ENCODE measurements around the gene FXYD4. TPM values are rescaled to one million over a fixed set of nuclear protein-coding genes. Genes with fewer than 3 reads are reported as not detected.

Gene FXYD4
- total RNA-seq, 2 experiments from 2014 or later = not detected

- Histone ChIP-seq H3K4me3 (ENCODE audit: low read depth, low read length, poor library complexity, severe bottlenecking) (no peak overlapping the region), H2AFZ (ENCODE audit: low read length) (no peak overlapping the region), H3K27ac (ENCODE audit: low read depth, low read length, poor library complexity, severe bottlenecking) (no peak overlapping the region), H3K36me3 (ENCODE audit: insufficient read depth, low read length) (peaks cover 64% of the 10 kb centered on the region), H3K9me3 (ENCODE audit: low read length) (no peaks in the 10 kb centered on the region), H3K9me2 (ENCODE audit: insufficient read depth, low read length) (no peaks in the 10 kb centered on the region), H3K4me2 (ENCODE audit: low read length) (no peak overlapping the region), H3K79me2 (ENCODE audit: insufficient read depth, low read depth, low read length) (peaks cover 43% of the 10 kb centered on the region; the same call in 1 of the 2 replicates), H3K4me1 (ENCODE audit: insufficient read depth, low read length, poor library complexity, severe bottlenecking) (no peaks in the 10 kb centered on the region), H4K20me1 (ENCODE audit: insufficient read depth, low read length) (peaks cover 46% of the 10 kb centered on the region)
- CTCF ChIA-PET (ENCODE audit: unreplicated experiment) = interaction anchor here (1.7 kb wide), 1 partner anchor 68 kb away, joined by 6 read pairs; no protein-coding TSS in a partner anchor
- TF ChIP-seq CTCF (conservative IDR thresholded peaks at IDR 0.05; ENCODE audit: low read length) (no peak), EZH2phosphoT487 (IDR thresholded peaks at IDR 0.05; ENCODE audit: borderline replicate concordance, low read depth, low read length) (no peak)
- BruUV-seq (replicated peaks) = no TSS peak
- intact Hi-C loops (cut with micrococcal nuclease; ENCODE audit: unreplicated experiment) = no loop called here
- POLR2A ChIA-PET = interaction anchor here (0.6 to 1.9 kb wide), 5 partner anchors 9 to 64 kb away, joined by 3 to 10 read pairs (median 5); no protein-coding TSS in a partner anchor
- no peak for DNase-seq (ENCODE audit: low spot score)
These were observed 14.1 kb downstream of the FXYD4 start for GRCh38 chr10:43385412-43386004.

- peaks cover 49% of the 10 kb centered on the region for H4K20me1 ChIP-seq (ENCODE audit: insufficient read depth, low read length)
- no peak overlapping the region for H3K4me2 ChIP-seq (ENCODE audit: low read length)
- TF ChIP-seq CTCF (conservative IDR thresholded peaks at IDR 0.05; ENCODE audit: low read length) = no peak
- TF ChIP-seq EZH2phosphoT487 (IDR thresholded peaks at IDR 0.05; ENCODE audit: borderline replicate concordance, low read depth, low read length) = no peak
- H3K36me3 ChIP-seq (ENCODE audit: insufficient read depth, low read length) = peaks cover 74% of the 10 kb centered on the region
- intact Hi-C loops (cut with micrococcal nuclease; ENCODE audit: unreplicated experiment) = no loop called here
- BruUV-seq (replicated peaks) = no TSS peak
- no peaks in the 10 kb centered on the region for H3K4me1 ChIP-seq (ENCODE audit: insufficient read depth, low read length, poor library complexity, severe bottlenecking)
- H3K27ac ChIP-seq (ENCODE audit: low read depth, low read length, poor library complexity, severe bottlenecking) = no peak overlapping the region
- H3K4me3 ChIP-seq (ENCODE audit: low read depth, low read length, poor library complexity, severe bottlenecking) = no peak overlapping the region
- DNase-seq (ENCODE audit: low spot score) = no peak
- H3K9me3 ChIP-seq (ENCODE audit: low read length) = no peaks in the 10 kb centered on the region
- H2AFZ ChIP-seq (ENCODE audit: low read length) = no peak overlapping the region
- no peaks in the 10 kb centered on the region for H3K9me2 ChIP-seq (ENCODE audit: insufficient read depth, low read length)
- ChIA-PET CTCF (ENCODE audit: unreplicated experiment) (no interaction called here), POLR2A (interaction anchor here (1.3 to 1.9 kb wide), 2 partner anchors 8 to 63 kb away, joined by 4 to 10 read pairs; no protein-coding TSS in a partner anchor)
- peaks cover 54% of the 10 kb centered on the region; the same call in 1 of the 2 replicates for H3K79me2 ChIP-seq (ENCODE audit: insufficient read depth, low read depth, low read length)
These were observed 15.1 kb downstream of the FXYD4 start for GRCh38 chr10:43386549-43386948.

Measured in OCI-LY7 (cell line).